Neuronal stem cell (in vitro differentiated cells): ENCODE data around the gene ROBO3.

Experiments
- DNase-seq: peaks from one replicate; pipeline ENCODE4 v3.0.0-alpha.2; 2013; ENCODE audit warnings: low spot score
- H2AFZ ChIP-seq: one replicate; pipeline ENCODE4 v1.6.1; 2013; ENCODE audit warnings: mild to moderate bottlenecking, low read length, inconsistent platforms
- H2AK5ac ChIP-seq: 2 replicates; pipeline ENCODE4 v1.6.1; 2013; ENCODE audit warnings: low read depth, mild to moderate bottlenecking, inconsistent platforms, low read length, moderate library complexity, mixed read lengths
- H2BK120ac ChIP-seq: 2 replicates; pipeline ENCODE4 v1.6.1; 2013; ENCODE audit warnings: low read depth, mild to moderate bottlenecking, inconsistent platforms, low read length, moderate library complexity, mixed read lengths
- H2BK12ac ChIP-seq: one replicate; pipeline ENCODE4 v1.6.1; 2013; ENCODE audit warnings: low read length, inconsistent platforms
- H2BK15ac ChIP-seq: 2 replicates; pipeline ENCODE4 v1.6.1; 2013; ENCODE audit warnings: mild to moderate bottlenecking, low read length, inconsistent platforms, mixed read lengths
- H2BK5ac ChIP-seq: one replicate; pipeline ENCODE4 v1.6.1; 2013; ENCODE audit warnings: inconsistent platforms, mild to moderate bottlenecking, low read length, moderate library complexity
- H3K14ac ChIP-seq: one replicate; pipeline ENCODE4 v1.6.1; 2013; ENCODE audit warnings: low read length, inconsistent platforms
- H3K18ac ChIP-seq: 2 replicates; pipeline ENCODE4 v1.6.1; 2013; ENCODE audit warnings: low read length, inconsistent platforms
- H3K23ac ChIP-seq: 2 replicates; pipeline ENCODE4 v1.6.1; 2013; ENCODE audit warnings: low read depth, mild to moderate bottlenecking, mixed read lengths, low read length, inconsistent platforms; ENCODE audit not compliant: poor library complexity
- H3K27ac ChIP-seq: replicated peaks from 3 replicates; pipeline ENCODE4 v1.5.1; 2013; ENCODE audit warnings: low read length, inconsistent platforms
- H3K27me3 ChIP-seq, 3 experiments: 2 replicates each; pipeline ENCODE4 v1.6.1; 2013; ENCODE audit warnings: low read length in 3 of 3, mild to moderate bottlenecking in 2 of 3, inconsistent platforms in 1 of 3, low read depth in 1 of 3, mixed read lengths in 1 of 3, moderate library complexity in 1 of 3; ENCODE audit not compliant: control insufficient read depth in 3 of 3, insufficient read depth in 3 of 3
- H3K36me3 ChIP-seq, 2 donors: replicated peaks in 1 of 2; 2 replicates each; pipeline ENCODE4 v1.6.1; 2013; ENCODE audit warnings: low read length in 2 of 2; ENCODE audit not compliant: control insufficient read depth in 2 of 2, insufficient read depth in 2 of 2
- H3K4ac ChIP-seq: 2 replicates; pipeline ENCODE4 v1.6.1; 2013; ENCODE audit warnings: inconsistent platforms, mild to moderate bottlenecking, low read length, moderate library complexity
- H3K4me1 ChIP-seq, 2 donors: 1 replicate in 1 of 2; 2 replicates in 1 of 2; pipeline ENCODE4 v1.6.1; 2013; ENCODE audit warnings: low read length in 2 of 2, low read depth in 1 of 2; ENCODE audit not compliant: control insufficient read depth in 2 of 2, insufficient read depth in 1 of 2
- H3K4me2 ChIP-seq: one replicate; pipeline ENCODE4 v1.6.1; 2013; ENCODE audit warnings: mild to moderate bottlenecking, low read length, inconsistent platforms; ENCODE audit not compliant: insufficient read depth, poor library complexity, severe bottlenecking
- H3K4me3 ChIP-seq, 2 donors: 2 replicates each; pipeline ENCODE4 v1.5.1; 2013; ENCODE audit warnings: low read length in 2 of 2, mild to moderate bottlenecking in 2 of 2, inconsistent platforms in 1 of 2, moderate library complexity in 1 of 2
- H3K79me1 ChIP-seq: one replicate; pipeline ENCODE4 v1.6.1; 2013; ENCODE audit warnings: low read depth, mild to moderate bottlenecking, inconsistent platforms, low read length, moderate library complexity
- H3K9ac ChIP-seq: one replicate; pipeline ENCODE4 v1.6.1; 2013; ENCODE audit warnings: mild to moderate bottlenecking, low read depth, low read length, inconsistent platforms; ENCODE audit not compliant: poor library complexity
- H3K9me3 ChIP-seq, 2 donors: replicated peaks in 1 of 2; 2 replicates each; pipeline versions ENCODE3 to v1.6.1; 2013; ENCODE audit warnings: low read length in 2 of 2, mild to moderate bottlenecking in 2 of 2, inconsistent platforms in 1 of 2, low read depth in 1 of 2, mixed read lengths in 1 of 2, moderate library complexity in 1 of 2; ENCODE audit not compliant: control insufficient read depth in 2 of 2, insufficient read depth in 1 of 2
- H4K8ac ChIP-seq: one replicate; pipeline ENCODE4 v1.6.1; 2013; ENCODE audit warnings: low read depth, mild to moderate bottlenecking, inconsistent platforms, low read length, moderate library complexity
- H4K91ac ChIP-seq: one replicate; pipeline ENCODE4 v1.6.1; 2013; ENCODE audit warnings: low read length, low read depth, mild to moderate bottlenecking, inconsistent platforms; ENCODE audit not compliant: poor library complexity
- WGBS, 2 donors: extraction: QIAGEN DNeasy Blood & Tissue Kit; methylation state at CpG; one replicate each; pipeline ENCODE4 v1.1.7; 2013; ENCODE audit warnings: missing lambda C conversion rate in 2 of 2, mixed read lengths in 1 of 2; ENCODE audit not compliant: insufficient read length in 2 of 2, insufficient replicate concordance in 1 of 2; ENCODE audit errors: extremely low coverage in 2 of 2; 5-methylcytosine and 5-hydroxymethylcytosine counted together

The ROBO3 gene

GRCh38 chr11:124922831-124923230 is 57.6 kb downstream of the ROBO3 start:
- Histone ChIP-seq H3K36me3 (no peaks in the 10 kb centered on the region), H3K27me3 (peaks cover 0 to 74% (median 9%) of the 10 kb centered on the region in 3 experiments)

GRCh38 chr11:124923296-124923695 is 58.1 kb downstream of the ROBO3 start:
- Histone ChIP-seq H3K4ac (no peak overlapping the region), H3K4me2 (no peak overlapping the region), H2AK5ac (no peak overlapping the region), H2BK12ac (no peak overlapping the region), H2BK120ac (no peak overlapping the region), H3K27ac (no peak overlapping the region), H3K79me1 (no peaks in the 10 kb centered on the region), H3K14ac (no peak overlapping the region), H2BK15ac (no peak overlapping the region), H3K36me3 (no peaks in the 10 kb centered on the region), H3K4me3 (no peak overlapping the region), H2AFZ (no peak overlapping the region), H4K8ac (no peak overlapping the region), H3K27me3 (peaks cover 0 to 74% (median 9%) of the 10 kb centered on the region in 3 experiments), H3K9me3 (peaks cover 4 to 16% of the 10 kb centered on the region in 2 donors), H3K4me1 (peaks cover 0 to 6% of the 10 kb centered on the region in 2 donors), H3K18ac (no peak overlapping the region), H3K23ac (no peak overlapping the region), H3K9ac (no peak overlapping the region), H4K91ac (no peak overlapping the region), H2BK5ac (no peak overlapping the region)
- no peak for DNase-seq

More at GRCh38 chr11:124922831-124923230, 57.6 kb downstream of the ROBO3 start:
- H4K91ac ChIP-seq = no peak overlapping the region
- H2AFZ ChIP-seq = no peak overlapping the region
- H3K4ac ChIP-seq = no peak overlapping the region
- H2BK12ac ChIP-seq = no peak overlapping the region
- no peak overlapping the region for H3K18ac ChIP-seq
- no peak overlapping the region for H2AK5ac ChIP-seq
- H2BK5ac ChIP-seq = no peak overlapping the region
- WGBS, 2 donors = no CpG with 5 or more reads among the region's 4 CpGs
- no peaks in the 10 kb centered on the region for H3K79me1 ChIP-seq
- H4K8ac ChIP-seq = no peak overlapping the region
- no peak overlapping the region for H3K9ac ChIP-seq
- DNase-seq = no peak
- H3K4me2 ChIP-seq = no peak overlapping the region
- H3K4me1 ChIP-seq = peaks cover 0 to 6% of the 10 kb centered on the region in 2 donors
- H3K23ac ChIP-seq = no peak overlapping the region
- peaks cover 4 to 16% of the 10 kb centered on the region in 2 donors for H3K9me3 ChIP-seq
- H3K27ac ChIP-seq = no peak overlapping the region
- H3K4me3 ChIP-seq = no peak overlapping the region
- no peak overlapping the region for H3K14ac ChIP-seq
- H2BK120ac ChIP-seq = no peak overlapping the region
- H2BK15ac ChIP-seq = no peak overlapping the region

- Histone ChIP-seq H3K9ac (no peak overlapping the region), H4K91ac (no peak overlapping the region), H3K27ac (no peak overlapping the region)
Measured at GRCh38 chr11:124928942-124929665, 63.9 kb downstream of the ROBO3 start.

GRCh38 chr11:124930799-124931198 is 65.6 kb downstream of the ROBO3 start:
- H2AK5ac ChIP-seq = no peak overlapping the region
- peaks cover 0 to 38% (median 0%) of the 10 kb centered on the region in 3 experiments for H3K27me3 ChIP-seq
- peaks cover 0 to 5% of the 10 kb centered on the region in 2 donors for H3K4me1 ChIP-seq
- no peak for DNase-seq
- no peak overlapping the region for H3K4ac ChIP-seq
- no peak overlapping the region for H3K4me2 ChIP-seq
- no peak overlapping the region for H3K9ac ChIP-seq
- no peak overlapping the region for H4K8ac ChIP-seq
- no peaks in the 10 kb centered on the region for H3K9me3 ChIP-seq
- no peak overlapping the region for H2AFZ ChIP-seq
- H3K14ac ChIP-seq = no peak overlapping the region
- H2BK5ac ChIP-seq = no peak overlapping the region
- no peaks in the 10 kb centered on the region for H3K79me1 ChIP-seq
- no peak overlapping the region for H3K23ac ChIP-seq
- H2BK12ac ChIP-seq = no peak overlapping the region
- WGBS, 2 donors = no CpG with 5 or more reads among the region's 3 CpGs
- no peak overlapping the region for H3K27ac ChIP-seq
- no peak overlapping the region for H2BK120ac ChIP-seq
- H2BK15ac ChIP-seq = no peak overlapping the region
- no peak overlapping the region for H4K91ac ChIP-seq
- no peaks in the 10 kb centered on the region for H3K36me3 ChIP-seq
- no peak overlapping the region for H3K18ac ChIP-seq
- H3K4me3 ChIP-seq = no peak overlapping the region

More at GRCh38 chr11:124928942-124929665, 63.9 kb downstream of the ROBO3 start:
- H3K36me3 ChIP-seq = no peaks in the 10 kb centered on the region
- H2BK5ac ChIP-seq = no peak overlapping the region
- H3K4me3 ChIP-seq = no peak overlapping the region
- peaks cover 0 to 45% (median 0%) of the 10 kb centered on the region in 3 experiments for H3K27me3 ChIP-seq
- no peak overlapping the region for H2AK5ac ChIP-seq
- no peaks in the 10 kb centered on the region for H3K79me1 ChIP-seq
- no peak overlapping the region for H2BK120ac ChIP-seq
- no peak overlapping the region for H3K4me2 ChIP-seq
- no CpG with 5 or more reads among the region's 4 CpGs for WGBS, 2 donors
- no peak overlapping the region for H3K23ac ChIP-seq
- H3K14ac ChIP-seq = no peak overlapping the region
- no peak overlapping the region for H4K8ac ChIP-seq
- no peak overlapping the region for H2BK12ac ChIP-seq
- no peak overlapping the region for H2AFZ ChIP-seq
- no peak overlapping the region for H3K18ac ChIP-seq
- no peaks in the 10 kb centered on the region for H3K4me1 ChIP-seq
- no peak overlapping the region for H2BK15ac ChIP-seq
- no peaks in the 10 kb centered on the region for H3K9me3 ChIP-seq
- no peak overlapping the region for H3K4ac ChIP-seq
- DNase-seq = no peak
